ENCODE results near the gene TCTA.

The TCTA gene

GRCh38 chr3:49427586-49427985 is 15.4 kb downstream of the TCTA start:
- Histone ChIP-seq H2AFZ (ENCODE audit: low read length) (no peak overlapping the region), H4K20me1 (ENCODE audit: insufficient read depth, low read length, poor library complexity, severe bottlenecking) (no peaks in the 10 kb centered on the region), H3K9me2 (replicated peaks; ENCODE audit: low read depth, low read length) (no peaks in the 10 kb centered on the region), H3K27me3 (ENCODE audit: insufficient read depth, low read length, poor library complexity, severe bottlenecking) (no peaks in the 10 kb centered on the region), H3F3A (ENCODE audit: low read depth) (no peaks in the 10 kb centered on the region), H3K36me3 (ENCODE audit: insufficient read depth, low read length) (no peaks in the 10 kb centered on the region), H3K79me2 (ENCODE audit: insufficient read depth, low read length) (0 out of 2 replicates have a peak, but pooled peaks cover 12% of the 10 kb centered on the region), H3K4me3 (ENCODE audit: low read length, poor library complexity, severe bottlenecking) (no peak overlapping the region), H3K9me3 (ENCODE audit: insufficient read depth, low read depth, low read length) (no peaks in the 10 kb centered on the region), H3K4me1 (ENCODE audit: insufficient read depth, low read length, poor library complexity, severe bottlenecking) (peaks cover 21% of the 10 kb centered on the region), H3K4me2 (ENCODE audit: low read depth, low read length, poor library complexity, severe bottlenecking) (peak overlapping the region; percentile 67), H3K9ac (ENCODE audit: low read depth, low read length, poor library complexity, severe bottlenecking) (no peak overlapping the region)
- no peak for TF ChIP-seq CTCF (conservative IDR thresholded peaks at IDR 0.05; ENCODE audit: low read length)
- TF ChIP-seq EZH2phosphoT487 (IDR thresholded peaks at IDR 0.05; ENCODE audit: borderline replicate concordance): no peak

DNA sequence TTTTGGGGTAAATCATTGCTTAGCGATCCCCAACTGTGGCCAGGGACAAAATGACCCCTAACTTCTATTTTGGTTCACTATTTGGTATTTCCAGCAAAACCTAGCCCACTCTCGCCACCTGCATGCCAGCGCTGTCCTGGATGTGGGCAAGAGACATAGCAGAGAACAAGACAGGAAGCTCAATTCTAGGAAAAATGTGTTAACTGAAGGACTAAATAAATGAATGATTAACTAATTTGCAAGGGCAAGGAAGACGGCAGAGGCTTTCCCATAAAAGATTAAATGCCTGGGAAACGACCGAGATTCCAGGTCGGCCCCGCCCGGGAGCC is 16.5 kb downstream of the TCTA start:
- TF ChIP-seq EZH2phosphoT487 (IDR thresholded peaks at IDR 0.05; ENCODE audit: borderline replicate concordance): no peak
- TF ChIP-seq CTCF (conservative IDR thresholded peaks at IDR 0.05; ENCODE audit: low read length): peak; percentile 36
- Histone ChIP-seq H3K4me2 (ENCODE audit: low read depth, low read length, poor library complexity, severe bottlenecking) (peak overlapping the region; percentile 67), H3K4me3 (ENCODE audit: low read length, poor library complexity, severe bottlenecking) (peak overlapping the region; percentile 87), H3K9ac (ENCODE audit: low read depth, low read length, poor library complexity, severe bottlenecking) (peak overlapping the region; percentile 81), H3K27me3 (ENCODE audit: insufficient read depth, low read length, poor library complexity, severe bottlenecking) (no peaks in the 10 kb centered on the region), H3K36me3 (ENCODE audit: insufficient read depth, low read length) (no peaks in the 10 kb centered on the region), H3K79me2 (ENCODE audit: insufficient read depth, low read length) (0 out of 2 replicates have a peak, but pooled peaks cover 12% of the 10 kb centered on the region), H3F3A (ENCODE audit: low read depth) (no peaks in the 10 kb centered on the region), H3K9me2 (replicated peaks; ENCODE audit: low read depth, low read length) (no peaks in the 10 kb centered on the region), H3K4me1 (ENCODE audit: insufficient read depth, low read length, poor library complexity, severe bottlenecking) (peaks cover 19% of the 10 kb centered on the region), H2AFZ (ENCODE audit: low read length) (peak overlapping the region; percentile 96), H3K9me3 (ENCODE audit: insufficient read depth, low read depth, low read length) (no peaks in the 10 kb centered on the region), H4K20me1 (ENCODE audit: insufficient read depth, low read length, poor library complexity, severe bottlenecking) (no peaks in the 10 kb centered on the region)

DNA sequence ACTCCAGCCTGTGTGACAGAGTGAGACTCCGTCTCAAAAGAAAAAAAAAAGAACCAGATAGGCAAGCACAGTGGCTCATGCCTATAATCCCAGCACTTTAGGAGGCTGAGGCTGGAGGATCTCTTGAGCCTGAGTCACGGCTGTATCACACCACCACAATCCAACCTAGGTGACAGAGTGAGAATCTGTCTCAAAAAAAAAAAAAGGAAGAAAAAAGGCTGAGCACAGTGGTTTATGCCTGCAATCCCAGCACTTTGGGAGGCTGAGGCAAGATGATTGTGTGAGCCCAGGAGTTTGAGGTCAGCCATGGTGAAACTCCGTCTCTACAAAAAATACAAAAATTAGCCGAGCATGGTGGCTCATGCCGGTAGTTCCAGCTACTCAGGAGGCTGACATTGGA is 22.5 kb downstream of the TCTA start:
- peaks cover 3% of the 10 kb centered on the region for H3K4me1 ChIP-seq (ENCODE audit: insufficient read depth, low read length, poor library complexity, severe bottlenecking)
- H3F3A ChIP-seq (ENCODE audit: low read depth): no peaks in the 10 kb centered on the region
- no peak overlapping the region for H3K4me3 ChIP-seq (ENCODE audit: low read length, poor library complexity, severe bottlenecking)
- H4K20me1 ChIP-seq (ENCODE audit: insufficient read depth, low read length, poor library complexity, severe bottlenecking): no peaks in the 10 kb centered on the region
- H3K27me3 ChIP-seq (ENCODE audit: insufficient read depth, low read length, poor library complexity, severe bottlenecking): no peaks in the 10 kb centered on the region
- H3K36me3 ChIP-seq (ENCODE audit: insufficient read depth, low read length): no peaks in the 10 kb centered on the region
- no peak for TF ChIP-seq CTCF (conservative IDR thresholded peaks at IDR 0.05; ENCODE audit: low read length)
- TF ChIP-seq EZH2phosphoT487 (IDR thresholded peaks at IDR 0.05; ENCODE audit: borderline replicate concordance): no peak
- H2AFZ ChIP-seq (ENCODE audit: low read length): no peak overlapping the region
- no peak overlapping the region for H3K4me2 ChIP-seq (ENCODE audit: low read depth, low read length, poor library complexity, severe bottlenecking)
- no peaks in the 10 kb centered on the region for H3K79me2 ChIP-seq (ENCODE audit: insufficient read depth, low read length)
- H3K9ac ChIP-seq (ENCODE audit: low read depth, low read length, poor library complexity, severe bottlenecking): no peak overlapping the region
- no peaks in the 10 kb centered on the region for H3K9me3 ChIP-seq (ENCODE audit: insufficient read depth, low read depth, low read length)
- no peaks in the 10 kb centered on the region for H3K9me2 ChIP-seq (replicated peaks; ENCODE audit: low read depth, low read length)
